Cardiac muscle cell (in vitro differentiated cells and primary cell): ENCODE data around the gene DNTTIP2. TPM values are rescaled to one million over a fixed set of nuclear protein-coding genes. Genes with fewer than 3 reads are reported as not detected.

Source experiments
- DNase-seq, 2 donors: peaks; one replicate each; pipeline versions ENCODE4 v3.0.0 to v3.0.0-alpha.2; 2010 to 2017; ENCODE audit warnings: low read depth in 1 of 2, low spot score in 1 of 2
- H3K27ac ChIP-seq: fragments of 200-600 bp; sonication (generic); 2 replicates; pipeline ENCODE4 v1.5.1; 2016
- H3K27me3 ChIP-seq: fragments of 200-600 bp; sonication (generic); 2 replicates; pipeline ENCODE4 v1.6.0; 2016; ENCODE audit warnings: control low read depth
- H3K36me3 ChIP-seq: fragments of 200-600 bp; sonication (generic); 2 replicates; pipeline ENCODE4 v1.5.1; 2016; ENCODE audit warnings: control low read depth
- H3K4me1 ChIP-seq: fragments of 200-600 bp; sonication (generic); 2 replicates; pipeline ENCODE4 v1.8.1; 2017; ENCODE audit warnings: low read depth, mild to moderate bottlenecking, mixed run types
- H3K4me3 ChIP-seq: fragments of 200-600 bp; sonication (generic); 2 replicates; pipeline ENCODE4 v1.5.1; 2016; ENCODE audit warnings: mild to moderate bottlenecking
- H3K9me3 ChIP-seq: fragments of 200-600 bp; sonication (generic); 2 replicates; pipeline ENCODE4 v1.5.1; 2017; ENCODE audit warnings: low read depth, mild to moderate bottlenecking, control low read depth
- polyA plus RNA-seq: library from polyadenylated mRNA; unstranded; fragments of >200 nt; fragmentation: Nextera tagmentation; extraction: Ambion mirVana; gene quantifications from 2 replicates; pipeline ENCODE4 v1.2.1, GENCODE V29; 2016
- total RNA-seq: library from RNA; depleted of rRNA; stranded (reverse); fragments of >200 nt; gene quantifications from 2 replicates; pipeline ENCODE4 v1.2.3, GENCODE V29; 2016
- TF ChIP-seq, protein P1 (sequence below): IDR thresholded peaks from 2 replicates; pipeline ENCODE4 v1.5.1; 2012; ENCODE audit warnings: low read depth, mild to moderate bottlenecking, low read length

Gene DNTTIP2
- total and polyA plus RNA-seq, 2 experiments from 2014 or later: 13.9 to 38.5 TPM

DNA sequence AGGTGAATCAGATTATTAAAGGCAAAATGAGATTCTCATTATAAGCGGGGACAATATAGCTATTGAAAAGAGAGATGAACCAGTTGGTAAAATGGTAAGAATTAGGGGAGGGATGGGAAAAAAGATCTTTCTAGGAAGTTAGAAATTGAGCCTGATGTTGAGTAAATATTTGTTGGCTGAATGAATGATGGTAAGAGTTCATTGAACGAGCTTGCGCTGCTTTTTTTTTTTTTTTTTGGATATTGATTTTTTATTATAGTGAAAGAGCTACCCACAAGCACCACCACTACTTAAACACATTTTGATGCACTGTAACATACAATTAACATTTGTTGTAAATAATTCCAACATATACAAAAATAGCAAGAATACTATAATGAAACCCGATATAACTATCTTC lies 31.3 kb upstream of the DNTTIP2 start:
- Histone ChIP-seq H3K27ac (no peak overlapping the region), H3K4me1 (peaks cover 5% of the 10 kb centered on the region), H3K36me3 (no peaks in the 10 kb centered on the region), H3K9me3 (no peaks in the 10 kb centered on the region), H3K4me3 (peak overlapping the region; percentile 88), H3K27me3 (peaks cover 11% of the 10 kb centered on the region)
- TF ChIP-seq, protein P1, sequence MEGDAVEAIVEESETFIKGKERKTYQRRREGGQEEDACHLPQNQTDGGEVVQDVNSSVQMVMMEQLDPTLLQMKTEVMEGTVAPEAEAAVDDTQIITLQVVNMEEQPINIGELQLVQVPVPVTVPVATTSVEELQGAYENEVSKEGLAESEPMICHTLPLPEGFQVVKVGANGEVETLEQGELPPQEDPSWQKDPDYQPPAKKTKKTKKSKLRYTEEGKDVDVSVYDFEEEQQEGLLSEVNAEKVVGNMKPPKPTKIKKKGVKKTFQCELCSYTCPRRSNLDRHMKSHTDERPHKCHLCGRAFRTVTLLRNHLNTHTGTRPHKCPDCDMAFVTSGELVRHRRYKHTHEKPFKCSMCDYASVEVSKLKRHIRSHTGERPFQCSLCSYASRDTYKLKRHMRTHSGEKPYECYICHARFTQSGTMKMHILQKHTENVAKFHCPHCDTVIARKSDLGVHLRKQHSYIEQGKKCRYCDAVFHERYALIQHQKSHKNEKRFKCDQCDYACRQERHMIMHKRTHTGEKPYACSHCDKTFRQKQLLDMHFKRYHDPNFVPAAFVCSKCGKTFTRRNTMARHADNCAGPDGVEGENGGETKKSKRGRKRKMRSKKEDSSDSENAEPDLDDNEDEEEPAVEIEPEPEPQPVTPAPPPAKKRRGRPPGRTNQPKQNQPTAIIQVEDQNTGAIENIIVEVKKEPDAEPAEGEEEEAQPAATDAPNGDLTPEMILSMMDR: no peak
- no peak for DNase-seq

- H3K27me3 ChIP-seq: peaks cover 11% of the 10 kb centered on the region
- peak within 1 kb of the TSS; percentile 67 for H3K27ac ChIP-seq
- peak within 1 kb of the TSS; percentile 88 for H3K4me3 ChIP-seq
- no peaks in the 10 kb centered on the region for H3K36me3 ChIP-seq
- no peaks in the 10 kb centered on the region for H3K9me3 ChIP-seq
- peaks cover 5% of the 10 kb centered on the region for H3K4me1 ChIP-seq
- TF ChIP-seq, protein P1: peak; percentile 68
- DNase-seq: peak; percentile 95 to 97
These were observed 30.4 kb upstream of the DNTTIP2 start, which contains the start of gene GCLM for GRCh38 chr1:93909146-93910050. GCLM (minus strand) TSS chr1:93909430; CDS start chr1:93909163, 267 bp downstream.

GRCh38 chr1:93908394-93909145 lies 29.6 kb upstream of the DNTTIP2 start:
- peak; percentile 14 to 42 for DNase-seq

DNA sequence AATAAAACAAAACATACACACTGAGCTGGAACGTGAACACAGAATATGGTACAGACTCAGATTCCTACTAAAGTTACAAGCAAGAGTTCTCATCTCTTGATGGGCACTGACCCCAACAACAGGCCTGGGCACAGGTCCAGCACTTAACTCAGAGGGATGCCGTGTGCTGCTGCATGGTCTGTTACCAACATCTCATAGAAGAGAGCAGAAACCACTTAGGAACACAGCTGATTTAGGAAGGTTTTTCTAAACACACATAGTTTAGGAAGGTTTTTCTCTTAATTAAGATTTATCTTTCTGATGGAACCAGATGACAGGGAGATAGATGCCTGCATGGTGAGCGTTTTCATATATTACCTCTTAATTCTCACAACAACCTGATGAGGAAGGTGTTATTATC lies 28.7 kb upstream of the DNTTIP2 start:
- Histone ChIP-seq H3K36me3 (no peaks in the 10 kb centered on the region), H3K27ac (no peak overlapping the region), H3K9me3 (no peaks in the 10 kb centered on the region), H3K4me1 (peaks cover 5% of the 10 kb centered on the region), H3K27me3 (peaks cover 11% of the 10 kb centered on the region), H3K4me3 (peak overlapping the region; percentile 88)
- peak in 1 of 2 donors; percentile 75 for DNase-seq
- TF ChIP-seq, protein P1: no peak

More at GRCh38 chr1:93908394-93909145, 29.6 kb upstream of the DNTTIP2 start:
- peaks cover 5% of the 10 kb centered on the region for H3K4me1 ChIP-seq
- H3K9me3 ChIP-seq: no peaks in the 10 kb centered on the region
- peak overlapping the region; percentile 67 for H3K27ac ChIP-seq
- no peaks in the 10 kb centered on the region for H3K36me3 ChIP-seq
- peak overlapping the region; percentile 88 for H3K4me3 ChIP-seq
- TF ChIP-seq, protein P1: no peak
- H3K27me3 ChIP-seq: peaks cover 11% of the 10 kb centered on the region

DNA sequence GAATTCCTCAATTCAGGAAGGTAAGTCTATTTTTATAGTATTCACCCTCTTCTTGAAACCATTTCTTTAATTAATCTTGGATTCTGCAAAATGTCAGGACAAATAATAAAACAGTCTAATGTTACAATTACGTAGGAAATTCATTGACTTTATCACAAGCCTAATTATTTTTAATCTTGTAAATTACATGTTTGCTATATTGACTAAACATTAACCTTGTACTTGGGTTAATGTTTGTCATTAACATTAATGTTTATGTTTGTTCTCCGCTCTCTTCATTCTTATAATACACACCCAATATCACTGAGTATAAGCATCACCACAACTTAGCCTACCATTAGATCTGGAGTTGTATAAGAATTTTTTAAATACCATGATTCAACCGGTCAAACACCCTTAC lies 27.5 kb upstream of the DNTTIP2 start:
- H3K4me1 ChIP-seq: peaks cover 5% of the 10 kb centered on the region
- H3K4me3 ChIP-seq: no peak overlapping the region
- no peak for DNase-seq
- H3K27me3 ChIP-seq: peaks cover 11% of the 10 kb centered on the region
- H3K27ac ChIP-seq: no peak overlapping the region
- H3K36me3 ChIP-seq: no peaks in the 10 kb centered on the region
- no peaks in the 10 kb centered on the region for H3K9me3 ChIP-seq
- TF ChIP-seq, protein P1: no peak
